DND-41 (cell line): Measurements from ENCODE around the gene LIN54.

Source experiments
- ATAC-seq: fragments of 200-7000 bp; cut with Tn5 transposase; 3 replicates; pipeline ENCODE4 v1.9.1; 2021; ENCODE audit warnings: low read depth; ENCODE audit not compliant: insufficient read depth
- DNase-seq: peaks from one replicate; pipeline ENCODE4 v3.0.0-alpha.2; 2020
- H2AFZ ChIP-seq: 2 replicates; pipeline ENCODE4 v1.6.0; 2012; ENCODE audit warnings: low read depth, low read length
- H3K27ac ChIP-seq: 2 replicates; pipeline ENCODE4 v1.5.1; 2012; ENCODE audit warnings: low read length, inconsistent platforms
- H3K27me3 ChIP-seq: fragments of 200-600 bp; sonication (generic); 2 replicates; pipeline ENCODE4 v1.6.0; 2012; ENCODE audit warnings: low read length, mild to moderate bottlenecking, inconsistent platforms; ENCODE audit not compliant: insufficient read depth, poor library complexity
- H3K36me3 ChIP-seq: 2 replicates; pipeline ENCODE4 v1.5.1; 2012; ENCODE audit warnings: low read length, inconsistent platforms; ENCODE audit not compliant: insufficient read depth
- H3K4me1 ChIP-seq: 2 replicates; pipeline ENCODE4 v1.5.1; 2012; ENCODE audit warnings: mild to moderate bottlenecking, low read length; ENCODE audit not compliant: insufficient read depth
- H3K4me2 ChIP-seq: 2 replicates; pipeline ENCODE4 v1.6.0; 2012; ENCODE audit warnings: mild to moderate bottlenecking, moderate library complexity, low read length, inconsistent platforms; ENCODE audit not compliant: insufficient read depth
- H3K4me3 ChIP-seq, 2 experiments: fragments of 200-600 bp in 1 of 2; shearing (Covaris generic) in 1 of 2; 2 replicates each; pipeline ENCODE4 v1.5.1; 2012 to 2016; ENCODE audit warnings: inconsistent platforms in 2 of 2, low read length in 2 of 2, mild to moderate bottlenecking in 2 of 2, low read depth in 1 of 2, moderate library complexity in 1 of 2
- H3K79me2 ChIP-seq: 2 replicates; pipeline ENCODE4 v1.6.0; 2012; ENCODE audit warnings: low read length, inconsistent platforms; ENCODE audit not compliant: insufficient read depth
- H3K9ac ChIP-seq: 2 replicates; pipeline ENCODE4 v1.6.0; 2012; ENCODE audit warnings: low read depth, mild to moderate bottlenecking, inconsistent platforms, low read length, moderate library complexity
- H3K9me3 ChIP-seq: 2 replicates; pipeline ENCODE4 v1.5.1; 2012; ENCODE audit warnings: low read length, moderate library complexity, mild to moderate bottlenecking, inconsistent platforms; ENCODE audit not compliant: insufficient read depth, severe bottlenecking
- H4K20me1 ChIP-seq: 2 replicates; pipeline ENCODE4 v1.6.0; 2012; ENCODE audit warnings: low read length; ENCODE audit not compliant: insufficient read depth
- CTCF ChIP-seq: IDR thresholded peaks from 2 replicates; pipeline ENCODE4 v1.5.1; 2012; ENCODE audit warnings: borderline replicate concordance, low read length, moderate library complexity, mild to moderate bottlenecking; ENCODE audit not compliant: poor library complexity, severe bottlenecking; ENCODE audit errors: extremely low read depth
- EZH2 ChIP-seq: IDR thresholded peaks from 3 replicates; pipeline ENCODE4 v1.6.1; 2012; ENCODE audit warnings: borderline replicate concordance, low read depth, mild to moderate bottlenecking, moderate library complexity, low read length, inconsistent platforms; ENCODE audit not compliant: severe bottlenecking

Gene LIN54

GRCh38 chr4:82906469-82906868, 104.2 kb downstream of the LIN54 start:
- Histone ChIP-seq H3K4me3 (no peak overlapping the region), H3K9ac (no peak overlapping the region), H3K36me3 (peaks cover 27% of the 10 kb centered on the region), H3K27ac (no peak overlapping the region), H3K27me3 (no peaks in the 10 kb centered on the region), H4K20me1 (no peaks in the 10 kb centered on the region), H3K9me3 (no peaks in the 10 kb centered on the region), H3K79me2 (peaks cover 17% of the 10 kb centered on the region), H3K4me1 (peaks cover 20% of the 10 kb centered on the region), H2AFZ (no peak overlapping the region), H3K4me2 (no peak overlapping the region)
- no peak for TF ChIP-seq CTCF
- TF ChIP-seq EZH2: no peak
- DNase-seq: no peak
- ATAC-seq: no peak

GRCh38 chr4:82905205-82905604, 105.4 kb downstream of the LIN54 start:
- Histone ChIP-seq H3K4me1 (peaks cover 22% of the 10 kb centered on the region), H3K9me3 (no peaks in the 10 kb centered on the region), H3K36me3 (peaks cover 20% of the 10 kb centered on the region), H2AFZ (no peak overlapping the region), H3K27me3 (no peaks in the 10 kb centered on the region), H3K79me2 (peaks cover 24% of the 10 kb centered on the region), H3K4me2 (no peak overlapping the region; the same call in 1 of the 2 replicates), H4K20me1 (no peaks in the 10 kb centered on the region), H3K4me3 (no peak overlapping the region), H3K27ac (no peak overlapping the region), H3K9ac (no peak overlapping the region)
- DNase-seq: no peak
- no peak for ATAC-seq
- TF ChIP-seq EZH2: no peak
- no peak for TF ChIP-seq CTCF

- H3K4me1 ChIP-seq: peaks cover 30% of the 10 kb centered on the region
- H3K4me3 ChIP-seq: no peak overlapping the region
- no peak overlapping the region for H3K27ac ChIP-seq
- no peaks in the 10 kb centered on the region for H3K9me3 ChIP-seq
- TF ChIP-seq CTCF: no peak
- no peak for ATAC-seq
- H3K79me2 ChIP-seq: peaks cover 39% of the 10 kb centered on the region
- no peak overlapping the region for H2AFZ ChIP-seq
- no peak for DNase-seq
- no peaks in the 10 kb centered on the region for H3K27me3 ChIP-seq
- peaks cover 3% of the 10 kb centered on the region; the same call in 1 of the 2 replicates for H4K20me1 ChIP-seq
- no peak overlapping the region for H3K9ac ChIP-seq
- H3K36me3 ChIP-seq: peaks cover 19% of the 10 kb centered on the region
- no peak overlapping the region for H3K4me2 ChIP-seq
These were observed 106.9 kb downstream of the LIN54 start for GRCh38 chr4:82903737-82904136.
